HEK293T (cell line): ENCODE data around the gene TCF7.

Source experiments
- ARNT ChIP-seq: fragments of 450-650 bp; IDR thresholded peaks from 2 replicates; pipeline ENCODE4 v1.6.1; 2017; ENCODE audit warnings: mild to moderate bottlenecking
- BHLHE40 ChIP-seq: fragments of 450-650 bp; IDR thresholded peaks from 2 replicates; pipeline ENCODE4 v1.6.1; 2016; ENCODE audit warnings: mild to moderate bottlenecking, moderate library complexity, borderline replicate concordance
- FOXK2 ChIP-seq: fragments of 450-650 bp; IDR thresholded peaks from 2 replicates; pipeline ENCODE4 v1.6.1; 2016; ENCODE audit warnings: mild to moderate bottlenecking
- PKNOX1 ChIP-seq: fragments of 450-650 bp; IDR thresholded peaks from 2 replicates; pipeline ENCODE4 v1.6.1; 2016
- SUZ12 ChIP-seq: fragments of 450-650 bp; IDR thresholded peaks from 2 replicates; pipeline ENCODE4 v1.6.1; 2016; ENCODE audit warnings: mild to moderate bottlenecking

GRCh38 chr5:134145779-134146581, 31.5 kb downstream of the TCF7 start:
- TF ChIP-seq BHLHE40 (no peak), SUZ12 (no peak), PKNOX1 (no peak), ARNT (no peak), FOXK2 (no peak)
